ENCODE results near the gene SLC38A11. TPM values are rescaled to one million over a fixed set of nuclear protein-coding genes. Genes with fewer than 3 reads are reported as not detected.

Gene SLC38A11
- total and polyA plus RNA-seq, 2 of the 8 experiments (the other 6 are each of a cell fraction or from before 2014, with no cell fraction given): not detected

- H3K36me3 ChIP-seq (ENCODE audit: control insufficient read depth in 2 of 4, insufficient read depth in 4 of 4, low read length in 3 of 4): no peaks in the 10 kb centered on the region
- H3K9me3 ChIP-seq (ENCODE audit: insufficient read depth in 2 of 2, low read depth in 1 of 2, low read length in 1 of 2): no peaks in the 10 kb centered on the region
- no peaks in the 10 kb centered on the region for H3K23me2 ChIP-seq (ENCODE audit: low read depth, low read length)
- H3K4me1 ChIP-seq (replicated peaks in 1 of 4; ENCODE audit: control insufficient read depth in 3 of 4, insufficient read depth in 4 of 4, low read length in 3 of 4): peaks cover 0 to 2% (median 0%) of the 10 kb centered on the region in 4 experiments; a peak in 1 of 7 replicates
- no peak overlapping the region for H3K4ac ChIP-seq (replicated peaks; ENCODE audit: insufficient read length, low read depth, low read length)
- no peak overlapping the region for H2BK120ac ChIP-seq (replicated peaks; ENCODE audit: low read depth, low read length)
- no peak overlapping the region for H2BK20ac ChIP-seq (ENCODE audit: low read length)
- WGBS, 2 experiments (ENCODE audit: extremely low coverage in 1 of 2, insufficient coverage in 1 of 2, insufficient read length in 1 of 2, insufficient replicate concordance in 2 of 2, low coverage in 1 of 2, low lambda C conversion rate in 2 of 2, missing lambda C conversion rate in 1 of 2): 75% methylated on average over 2 of the region's 2 CpGs; no CpG with 5 or more reads in 1 of the 2 experiments
- CTCF ChIA-PET (ENCODE audit: partially characterized antibody): interaction anchor here (1.2 kb wide), 1 partner anchor 11 kb away, joined by 4 read pairs; no protein-coding TSS in a partner anchor
- no peak overlapping the region for H3K9ac ChIP-seq (replicated peaks in 1 of 4; ENCODE audit: extremely low read depth in 1 of 4, low read depth in 3 of 4, low read length in 3 of 4)
- no peaks in the 10 kb centered on the region for H3K79me2 ChIP-seq (ENCODE audit: control insufficient read depth in 1 of 2, insufficient read depth in 2 of 2, low read length in 2 of 2)
- H4K91ac ChIP-seq (replicated peaks; ENCODE audit: insufficient read length, low read length): no peak overlapping the region
- no peaks in the 10 kb centered on the region for H3K27me3 ChIP-seq (replicated peaks in 1 of 4; ENCODE audit: control insufficient read depth in 3 of 4, extremely low read depth in 1 of 4, insufficient read depth in 3 of 4, low read length in 3 of 4)
- H2AK5ac ChIP-seq (ENCODE audit: low read depth, low read length): no peak overlapping the region
- TF ChIP-seq KDM4A (IDR thresholded peaks at IDR 0.05; ENCODE audit: low read depth, low read length, severe bottlenecking) (no peak), TAF1 (IDR thresholded peaks at IDR 0.05; ENCODE audit: low read depth, low read length) (no peak), ASH2L (IDR thresholded peaks at IDR 0.05; ENCODE audit: low read length) (no peak), CREB1 (IDR thresholded peaks at IDR 0.05) (no peak)
- TF ChIP-seq, protein P1, sequence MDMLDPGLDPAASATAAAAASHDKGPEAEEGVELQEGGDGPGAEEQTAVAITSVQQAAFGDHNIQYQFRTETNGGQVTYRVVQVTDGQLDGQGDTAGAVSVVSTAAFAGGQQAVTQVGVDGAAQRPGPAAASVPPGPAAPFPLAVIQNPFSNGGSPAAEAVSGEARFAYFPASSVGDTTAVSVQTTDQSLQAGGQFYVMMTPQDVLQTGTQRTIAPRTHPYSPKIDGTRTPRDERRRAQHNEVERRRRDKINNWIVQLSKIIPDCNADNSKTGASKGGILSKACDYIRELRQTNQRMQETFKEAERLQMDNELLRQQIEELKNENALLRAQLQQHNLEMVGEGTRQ (IDR thresholded peaks at IDR 0.05; ENCODE audit: low read length): no peak
- H3K4me2 ChIP-seq (ENCODE audit: insufficient read depth in 1 of 2, low read depth in 2 of 2, low read length in 2 of 2): no peak overlapping the region
- no peak overlapping the region for H2BK12ac ChIP-seq (ENCODE audit: low read depth, low read length)
- H4K5ac ChIP-seq (ENCODE audit: insufficient read length, low read depth, low read length): no peak overlapping the region
- H4K20me1 ChIP-seq (replicated peaks in 1 of 2; ENCODE audit: control insufficient read depth in 1 of 2, insufficient read depth in 2 of 2, low read length in 2 of 2): no peaks in the 10 kb centered on the region
- no peak overlapping the region for H3K14ac ChIP-seq (ENCODE audit: insufficient read length)
- no peak for DNase-seq (ENCODE audit: low read depth in 1 of 2, low spot score in 2 of 2)
- POLR2A ChIA-PET (ENCODE audit: partially characterized antibody): no interaction called here
- H3K23ac ChIP-seq (ENCODE audit: insufficient read length): no peak overlapping the region
- no peak for FAIRE-seq
- H2BK5ac ChIP-seq (ENCODE audit: low read depth, low read length): no peak overlapping the region
- H3K27ac ChIP-seq (ENCODE audit: low read depth, low read length): no peak overlapping the region
- no peak overlapping the region for H3K4me3 ChIP-seq (ENCODE audit: extremely low read depth in 1 of 4, insufficient read depth in 2 of 4, low read depth in 3 of 4, low read length in 4 of 4)
- H2AFZ ChIP-seq (ENCODE audit: low read length): no peak overlapping the region
- no peak overlapping the region for H4K8ac ChIP-seq (ENCODE audit: extremely low read depth, insufficient read depth, low read length)
- H3K79me1 ChIP-seq (ENCODE audit: low read depth, low read length): no peaks in the 10 kb centered on the region
- no peak overlapping the region for H3K56ac ChIP-seq (replicated peaks; ENCODE audit: insufficient read length, low read depth, low read length)
- no peak overlapping the region for H2BK15ac ChIP-seq (ENCODE audit: low read length)
- H3K18ac ChIP-seq (ENCODE audit: extremely low read depth, low read length): no peak overlapping the region
These were observed 22.9 kb downstream of the SLC38A11 start for GRCh38 chr2:164932377-164932776.

Data from H1 (cell line).